Renal pelvis (tissue), 4 donors: ENCODE results near the gene PTPRN2. TPM values are rescaled to one million over a fixed set of nuclear protein-coding genes. Genes with fewer than 3 reads are reported as not detected.

ENCODE experiments used
- DNase-seq: peaks from one replicate; pipeline ENCODE4 v3.0.0-alpha.2; 2013
- polyA plus RNA-seq, 3 donors: library from polyadenylated mRNA; unstranded; fragments of 120-200 nt; gene quantifications; one replicate each; pipeline ENCODE4 v1.2.1, GENCODE V29; 2013; ENCODE audit not compliant: insufficient read length in 3 of 3

Gene PTPRN2
- polyA plus RNA-seq, 3 donors = 6.6 to 7.5 (median 7.4) TPM

DNA sequence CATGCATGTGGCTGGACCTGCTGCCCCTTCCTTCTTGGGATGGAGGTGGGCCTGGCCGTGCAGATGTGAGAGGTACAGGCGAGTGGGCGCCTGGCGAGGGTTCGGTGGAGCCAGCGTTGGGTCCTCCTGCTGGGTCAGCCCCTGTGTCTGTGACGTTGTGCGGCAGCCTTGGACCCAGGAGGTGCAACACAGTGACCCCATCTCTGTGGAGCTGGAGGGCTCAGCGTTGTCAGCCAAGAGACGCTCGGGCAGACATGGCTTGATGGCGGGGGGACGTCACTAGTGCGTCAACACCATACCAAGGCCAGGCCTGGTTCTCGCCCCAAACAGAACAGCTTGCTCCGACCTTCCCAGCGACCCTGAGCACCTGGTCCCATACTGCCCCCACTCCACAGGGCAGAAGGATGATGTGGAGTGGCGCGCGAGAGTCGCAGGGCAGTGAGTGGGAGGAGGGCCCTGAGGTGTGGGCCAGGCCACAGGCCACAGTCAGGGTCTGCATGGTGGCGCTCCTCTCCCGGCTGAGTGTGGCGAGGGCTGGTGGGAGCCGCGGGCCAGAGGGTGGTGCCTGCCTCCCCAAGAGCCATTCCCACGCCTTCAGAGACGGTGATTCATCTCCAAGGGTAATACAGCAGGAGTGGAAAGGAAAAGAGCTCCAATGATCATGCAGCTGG, 1066.4 kb downstream of the PTPRN2 start:
- no peak for DNase-seq

DNA sequence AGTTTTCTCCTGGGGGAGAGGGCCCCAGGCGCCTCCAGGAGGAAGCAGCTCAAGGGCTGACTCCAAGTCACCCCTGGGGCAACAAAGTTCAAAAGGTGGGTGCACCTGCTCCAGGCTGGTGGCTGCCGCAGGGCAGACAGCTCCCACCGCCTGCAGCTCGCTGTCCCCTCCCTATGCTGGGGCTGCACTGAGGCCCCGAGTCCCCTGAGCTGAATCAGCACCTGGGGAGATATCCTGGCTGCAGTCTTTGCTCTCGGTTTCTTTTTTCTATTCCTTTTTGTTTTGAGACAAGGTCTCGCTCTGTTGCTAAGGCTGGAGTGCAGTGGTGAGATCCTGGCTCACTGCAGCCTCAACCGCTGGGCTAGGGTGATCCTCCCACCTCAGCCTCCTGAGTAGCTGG, 1067.4 kb downstream of the PTPRN2 start:
- DNase-seq = no peak

DNA sequence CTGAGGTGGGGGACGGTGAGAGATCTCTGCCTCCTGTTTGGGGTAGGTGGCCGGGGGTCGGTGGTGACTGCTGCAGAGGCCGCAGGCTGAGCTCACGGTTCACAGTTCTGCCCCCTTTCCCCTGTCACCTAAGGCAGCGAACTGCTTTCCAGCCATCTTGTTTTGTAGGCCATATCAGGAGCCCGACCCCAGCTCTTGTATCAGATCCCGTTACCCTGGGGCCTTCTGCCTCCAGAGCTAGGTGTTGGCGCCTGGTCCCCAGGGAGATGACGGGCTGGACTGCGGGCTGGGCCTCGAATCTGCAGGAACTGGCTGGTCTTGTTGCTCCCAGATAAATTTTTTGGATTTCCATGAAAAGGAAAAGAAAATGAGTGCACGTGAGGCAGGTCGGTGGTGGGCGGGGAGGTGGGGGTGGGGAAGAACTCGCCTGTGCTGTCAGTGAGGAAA, 1067.8 kb downstream of the PTPRN2 start:
- no peak for DNase-seq

DNA sequence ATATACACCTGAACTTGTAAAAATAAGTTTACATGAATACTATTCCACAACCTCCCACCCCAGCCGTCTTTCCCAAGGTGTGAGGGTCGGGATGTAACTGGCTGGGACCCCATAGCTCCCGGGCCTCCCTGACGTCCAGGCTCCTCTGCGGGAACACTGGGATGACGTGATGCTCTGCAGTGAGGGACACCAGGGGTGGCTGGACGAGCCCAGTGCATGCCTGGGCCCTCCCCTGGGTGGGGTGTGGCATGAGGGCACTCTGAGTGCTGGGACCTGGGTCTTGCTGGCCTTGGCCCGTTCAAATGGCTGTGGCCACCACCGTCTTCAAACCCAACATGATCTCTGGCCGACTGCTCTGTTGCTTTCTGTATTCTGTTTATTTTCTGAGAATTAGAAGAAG, 1068.4 kb downstream of the PTPRN2 start:
- no peak for DNase-seq

DNA sequence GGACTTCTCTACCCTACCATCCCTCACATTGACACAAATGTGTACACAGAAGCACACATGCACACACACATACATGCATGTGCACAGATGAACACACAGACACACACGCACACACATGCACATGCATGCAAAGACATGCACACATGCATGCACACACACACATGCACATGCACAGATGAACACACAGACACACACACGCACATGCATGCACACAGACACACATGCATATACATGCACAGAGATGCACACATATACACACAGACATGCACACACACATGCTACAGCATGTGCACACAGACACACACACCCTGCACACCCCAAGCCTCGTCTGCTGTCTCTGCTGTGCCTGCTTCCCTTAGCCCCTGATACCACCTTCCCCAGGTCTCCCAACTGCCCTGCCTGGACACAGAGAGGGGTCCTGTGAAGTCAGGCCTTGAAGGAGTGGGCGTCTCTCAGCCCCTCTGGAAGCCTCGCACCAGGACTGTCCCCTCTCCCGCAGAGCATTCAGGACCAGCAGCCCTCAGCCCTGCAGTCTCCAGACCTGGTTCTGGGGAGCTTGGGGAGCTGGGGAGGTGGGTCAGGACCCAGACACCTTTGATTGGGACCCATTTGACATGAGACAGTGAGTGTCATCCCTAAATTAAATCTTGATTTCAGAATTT, 1069.0 kb downstream of the PTPRN2 start:
- DNase-seq = no peak

DNA sequence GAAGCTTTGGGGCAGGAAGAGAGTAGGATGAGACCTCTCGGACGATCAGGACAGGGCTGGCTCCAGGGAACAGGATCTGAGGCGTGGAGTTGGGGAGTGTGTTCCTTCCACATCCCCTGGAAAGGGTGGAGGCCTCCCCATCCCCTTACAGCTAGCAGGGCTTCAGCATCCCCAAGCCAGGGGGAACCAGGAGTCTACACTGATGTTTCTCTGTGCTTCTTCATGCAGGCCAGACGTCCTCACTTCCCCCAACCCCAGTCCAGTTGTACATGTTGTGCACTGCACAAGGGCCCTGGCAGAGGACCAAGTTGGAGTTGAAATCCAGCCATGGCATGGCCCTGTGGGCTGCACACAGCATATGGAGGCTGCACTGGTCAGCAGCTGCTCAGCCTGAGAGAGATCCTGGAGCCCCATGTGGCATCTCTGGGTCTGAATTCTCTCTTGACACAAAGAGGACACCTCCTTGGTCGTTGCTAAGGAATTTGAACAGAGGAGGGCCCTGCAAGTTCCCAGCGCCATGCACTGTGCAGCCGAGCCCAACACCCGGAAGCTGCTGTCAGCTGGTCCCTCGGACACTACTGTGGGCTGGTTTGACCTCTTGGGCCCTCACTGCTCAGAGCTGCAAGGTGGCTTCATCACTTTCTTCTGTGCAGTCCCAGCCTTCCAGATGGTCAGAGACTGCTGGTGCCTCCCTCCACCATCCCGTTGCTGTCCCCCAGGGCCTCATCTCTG, 1069.7 kb downstream of the PTPRN2 start:
- no peak for DNase-seq

DNA sequence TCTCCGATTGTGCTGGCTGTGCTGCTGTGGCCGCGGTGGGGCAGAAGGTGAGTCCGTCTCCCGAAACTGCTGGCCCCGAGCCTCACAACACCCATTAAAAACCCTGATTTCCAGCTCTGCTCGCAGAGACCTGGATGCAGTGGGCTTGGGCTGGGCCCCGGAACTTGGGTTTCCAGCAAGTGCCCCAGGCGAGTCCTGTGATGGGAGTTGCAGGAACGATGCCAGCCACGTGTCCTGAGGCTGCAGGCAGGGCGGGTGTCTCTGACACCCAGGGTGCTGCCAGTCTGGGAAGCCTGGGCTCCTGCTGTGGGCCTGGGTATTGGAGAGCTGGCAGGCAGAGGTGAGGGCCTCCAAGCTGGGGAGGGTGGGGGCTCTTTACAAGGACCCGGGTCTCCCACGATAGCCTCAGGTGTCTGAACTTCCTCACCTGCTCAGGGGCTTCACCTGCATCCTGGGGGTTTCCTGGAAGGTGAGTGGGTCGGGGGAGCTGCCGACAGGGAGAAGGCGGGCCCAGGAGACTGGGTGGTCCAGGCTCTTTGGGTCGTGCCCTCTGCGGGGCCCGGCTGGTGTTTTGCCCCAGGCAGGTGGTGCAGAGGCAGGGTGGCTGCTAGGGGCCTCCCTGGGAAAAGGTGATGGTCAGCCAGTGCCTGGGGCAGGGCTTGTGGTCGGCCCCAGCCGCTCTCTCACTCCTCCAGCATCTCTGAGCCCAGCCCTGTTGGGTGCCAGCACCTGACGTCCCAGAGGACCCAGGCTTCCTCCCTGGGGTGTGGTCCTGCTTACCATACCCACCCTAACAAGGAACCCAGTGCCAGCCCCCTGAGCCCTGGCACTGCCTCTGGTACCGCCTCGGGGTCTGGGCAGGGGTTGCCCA, 1070.5 kb downstream of the PTPRN2 start:
- no peak for DNase-seq

DNA sequence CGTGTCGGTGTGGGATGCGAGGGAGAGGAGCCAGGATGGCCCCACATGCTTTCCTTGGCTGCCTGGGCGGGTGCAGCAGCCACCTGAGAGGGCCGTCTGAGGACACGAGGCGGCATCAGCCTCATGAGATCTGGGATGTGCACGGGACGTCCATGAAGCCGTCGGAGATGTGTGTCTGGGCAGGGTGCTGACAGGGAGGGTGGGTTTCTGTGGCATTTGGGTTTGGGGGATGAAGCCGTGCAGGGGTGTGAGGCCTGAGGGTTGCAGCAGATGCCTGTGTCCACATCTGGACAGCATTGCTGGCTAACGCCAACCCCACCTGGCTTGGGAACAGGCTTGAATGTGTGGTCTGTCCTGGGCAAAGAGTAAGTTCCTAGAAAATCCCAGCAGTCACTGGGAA, 1071.3 kb downstream of the PTPRN2 start:
- no peak for DNase-seq

DNA sequence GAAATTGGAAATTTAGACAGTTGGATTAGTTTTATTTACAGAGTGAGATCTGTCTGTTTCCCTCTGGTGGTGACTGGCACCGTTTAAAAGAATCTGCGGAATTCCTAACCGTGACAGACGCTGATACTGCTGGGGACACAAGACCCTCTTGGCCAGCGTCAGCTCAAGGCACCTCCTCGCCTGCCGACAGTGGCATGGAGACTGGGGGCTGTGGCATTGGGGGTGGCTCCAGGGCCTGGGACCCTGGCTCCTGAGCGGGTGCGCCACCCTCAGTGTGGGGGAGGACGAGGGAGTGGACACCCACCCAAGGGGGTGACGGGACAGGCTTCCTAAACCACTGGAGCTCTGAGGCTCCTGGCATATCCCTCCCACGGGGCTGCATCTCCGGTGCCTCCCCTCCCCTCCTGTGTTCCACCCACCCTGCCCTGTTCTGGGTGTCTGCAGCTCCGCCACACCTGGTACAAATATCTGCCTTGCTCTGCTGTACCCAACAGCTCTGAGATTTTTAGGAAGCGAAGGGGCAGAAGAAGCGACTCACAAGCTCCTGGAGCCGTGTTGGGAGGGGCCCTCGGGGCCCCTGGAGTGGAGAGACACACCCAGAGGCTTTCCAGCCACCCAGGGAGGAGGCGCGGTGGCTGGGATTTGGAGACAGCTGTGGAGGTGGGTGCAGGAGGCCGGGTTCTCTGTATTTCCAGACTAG, 1072.1 kb downstream of the PTPRN2 start:
- no peak for DNase-seq

DNA sequence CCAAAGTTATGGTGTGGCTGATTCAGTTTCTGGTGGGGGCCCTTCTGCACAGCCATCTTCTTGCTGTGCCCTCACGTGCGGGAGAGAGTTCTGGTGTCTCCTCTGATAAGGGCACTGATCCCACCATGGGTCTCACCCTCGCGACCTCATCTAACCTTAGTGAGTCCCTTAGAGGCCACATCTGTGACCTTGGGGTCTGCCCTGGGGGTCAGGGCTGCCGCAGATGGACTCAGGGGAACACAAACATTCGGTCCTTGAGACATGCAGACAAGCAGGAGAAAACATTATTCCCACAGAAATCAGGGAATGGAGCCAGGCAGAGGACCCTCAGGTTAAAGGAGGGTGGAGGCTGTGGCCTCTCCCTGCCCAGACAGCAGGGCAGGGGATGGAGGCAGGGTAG, 1072.9 kb downstream of the PTPRN2 start:
- no peak for DNase-seq

DNA sequence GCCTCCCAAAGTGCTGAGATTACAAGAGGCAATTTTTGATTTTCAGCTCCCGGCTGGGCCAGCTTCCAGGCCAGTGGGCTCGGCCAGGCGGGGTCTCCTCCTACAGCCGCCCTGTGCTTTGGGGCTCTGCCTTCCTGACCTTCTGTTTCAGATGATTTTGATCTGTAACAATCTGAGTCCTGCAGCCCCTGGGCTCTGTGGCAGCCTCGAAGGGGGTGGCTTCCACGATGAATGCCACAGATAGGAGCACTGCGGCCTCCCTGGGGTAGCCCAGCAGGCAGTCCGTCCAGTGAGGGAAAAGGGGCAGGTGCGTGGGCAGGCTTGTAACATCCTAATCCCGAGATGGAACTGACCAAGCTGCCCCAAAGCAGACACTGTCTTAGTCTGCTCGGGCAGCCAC, 1073.3 kb downstream of the PTPRN2 start:
- no peak for DNase-seq

DNA sequence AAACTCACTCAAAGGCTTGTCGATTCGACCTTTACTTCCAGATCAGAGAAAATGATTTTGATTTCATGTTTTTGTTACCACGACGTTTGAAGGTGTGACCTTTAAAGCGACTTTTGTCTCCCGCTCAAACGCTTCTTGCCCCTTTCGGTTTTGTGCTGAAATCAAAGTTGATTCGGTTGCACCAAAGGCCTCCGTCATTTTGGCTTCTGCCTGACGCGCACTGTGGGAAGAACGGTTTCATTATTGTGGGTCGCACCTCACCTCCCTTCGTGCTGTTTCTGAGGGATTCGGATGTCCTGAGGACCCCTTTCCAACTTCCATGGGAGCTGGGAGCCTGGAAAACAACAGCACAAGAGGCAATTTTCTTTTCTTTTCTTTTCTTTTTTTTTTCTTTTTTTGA, 1073.9 kb downstream of the PTPRN2 start:
- no peak for DNase-seq

DNA sequence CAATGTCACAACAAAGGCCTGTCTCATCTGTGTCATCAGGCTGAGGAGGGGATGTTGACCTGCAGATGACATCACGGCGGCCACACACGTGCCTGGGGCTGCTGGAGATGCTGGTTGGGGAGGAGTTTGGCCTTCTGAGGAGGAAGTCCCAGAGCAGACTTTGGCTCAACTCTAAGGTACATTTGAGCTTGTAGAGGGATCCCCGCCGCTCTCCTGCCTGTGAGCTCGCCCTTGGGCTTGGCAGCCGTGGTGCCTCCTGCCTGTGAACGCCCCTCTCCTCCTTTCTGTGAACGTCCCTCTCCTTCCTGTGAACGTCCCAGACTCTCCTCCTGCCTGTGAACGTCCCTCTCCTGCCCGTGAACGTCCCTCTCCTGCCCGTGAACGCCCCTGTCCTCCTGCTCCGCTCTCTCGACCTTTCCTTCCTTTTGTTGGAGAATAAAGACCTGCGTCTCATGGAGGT, 1074.4 kb downstream of the PTPRN2 start:
- no peak for DNase-seq

DNA sequence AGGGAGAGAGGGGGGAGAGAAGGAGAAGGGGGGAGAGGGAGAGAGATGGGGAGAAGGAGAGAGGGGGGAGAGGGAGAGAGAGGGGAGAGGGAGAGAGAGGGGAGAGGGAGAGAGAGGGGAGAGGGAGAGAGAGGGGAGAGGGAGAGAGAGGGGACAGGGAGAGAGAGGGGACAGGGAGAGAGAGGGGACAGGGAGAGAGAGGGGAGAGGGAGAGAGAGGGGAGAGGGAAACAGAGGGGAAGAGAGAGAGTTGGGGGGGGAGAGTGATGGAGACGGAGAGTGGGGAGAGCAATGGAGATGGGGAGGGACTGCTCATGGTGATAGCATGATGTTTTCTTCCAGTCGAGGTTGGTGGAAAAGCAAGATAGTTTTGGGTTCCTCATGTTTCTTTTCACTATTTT, 1078.4 kb downstream of the PTPRN2 start:
- DNase-seq = no peak

DNA sequence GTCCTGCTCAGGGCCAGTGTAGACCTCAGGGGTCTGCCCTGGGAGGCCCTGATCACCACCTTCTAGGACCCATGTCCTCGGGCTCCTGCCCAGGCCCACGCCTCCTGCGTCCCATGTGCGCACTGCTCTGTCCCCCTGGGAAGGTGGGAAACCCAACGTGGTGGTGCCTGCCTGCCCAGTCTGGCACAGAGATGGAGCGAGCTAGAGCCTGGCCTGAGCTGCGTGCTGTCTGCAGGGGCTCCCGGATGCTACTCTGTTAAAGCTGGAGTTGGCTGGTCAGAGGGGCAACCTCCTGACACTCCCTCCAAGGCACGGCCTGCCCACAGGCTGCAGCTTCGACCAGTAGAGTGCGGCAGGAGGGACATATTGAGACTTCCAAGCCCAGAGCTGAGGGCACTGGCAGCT, 1079.1 kb downstream of the PTPRN2 start:
- DNase-seq = no peak

DNA sequence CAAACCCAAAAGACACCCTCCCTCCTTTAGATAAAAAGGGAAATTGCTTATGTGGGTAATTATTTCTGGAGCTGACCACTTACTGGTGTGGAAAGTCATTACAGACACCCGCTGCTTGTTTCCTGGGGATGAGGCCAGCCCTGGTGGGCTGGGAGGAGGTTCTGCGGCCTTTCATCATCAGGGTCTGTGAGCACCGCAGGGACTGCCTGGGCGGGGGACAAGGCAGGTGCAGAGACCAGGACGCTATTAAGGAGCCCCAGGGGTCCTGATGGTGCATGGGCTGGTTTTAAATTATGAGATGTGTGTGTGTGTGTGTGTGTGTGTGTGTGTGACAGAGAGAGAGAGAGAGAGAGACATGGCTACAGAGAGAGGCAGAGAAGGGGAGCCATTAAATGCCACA, 1079.6 kb downstream of the PTPRN2 start:
- no peak for DNase-seq

DNA sequence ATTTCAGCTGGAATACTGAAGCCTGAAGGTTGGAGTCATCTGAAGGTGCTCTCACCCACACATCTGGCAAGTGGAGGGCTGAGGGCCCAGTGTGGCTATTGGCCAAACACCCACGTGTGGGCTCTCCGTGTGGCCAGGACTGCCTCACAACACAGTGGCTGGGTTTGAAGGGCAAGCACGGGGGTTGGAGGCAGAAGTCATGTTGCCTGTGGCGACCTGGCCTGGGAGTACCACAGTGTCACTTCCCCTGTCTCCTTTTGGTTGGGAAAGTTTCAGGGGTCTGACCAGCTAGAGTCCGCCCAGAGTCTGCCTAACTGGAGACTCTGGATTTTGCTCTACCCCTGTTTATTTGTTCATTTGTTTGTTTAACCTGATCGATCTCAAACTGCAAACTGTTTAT, 1081.4 kb downstream of the PTPRN2 start:
- DNase-seq = no peak

DNA sequence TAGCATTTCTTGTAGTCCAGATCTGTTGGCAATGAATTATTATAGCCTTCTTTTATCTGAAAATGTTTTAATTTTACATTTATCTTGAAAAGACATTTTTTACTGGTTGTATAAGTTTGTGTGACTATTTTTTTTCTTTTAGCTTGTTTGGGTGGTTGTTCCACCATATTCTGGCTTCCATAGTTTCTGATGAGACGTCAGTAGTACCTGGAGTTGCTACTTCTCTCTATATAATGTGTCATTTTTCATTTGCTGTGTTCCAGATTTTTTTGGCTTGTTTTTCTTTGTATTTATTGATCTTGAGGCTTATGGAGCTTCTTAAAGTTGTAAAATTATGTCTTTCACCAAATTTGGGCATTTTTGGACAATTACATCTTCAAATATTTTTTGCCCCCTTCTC, 1082.0 kb downstream of the PTPRN2 start:
- DNase-seq = no peak

DNA sequence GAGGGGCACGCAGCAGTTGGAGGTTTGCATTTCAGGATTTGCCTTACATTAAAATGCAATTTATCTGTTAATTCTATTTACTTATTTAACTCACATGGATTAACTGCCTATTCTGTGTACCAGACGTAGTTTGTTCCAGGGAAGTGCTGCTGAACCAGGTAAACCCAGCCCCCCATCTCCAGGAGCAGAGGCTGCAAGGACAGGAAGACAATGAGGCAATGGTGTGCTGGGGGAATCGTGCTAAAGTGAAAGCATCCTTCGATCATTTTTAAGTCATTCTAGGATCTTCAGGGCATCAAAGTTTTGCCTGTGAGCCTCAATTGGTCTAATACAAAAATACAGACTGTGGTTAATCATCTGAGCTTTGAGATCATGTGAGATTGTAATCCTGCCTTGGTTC, 1084.4 kb downstream of the PTPRN2 start:
- no peak for DNase-seq

DNA sequence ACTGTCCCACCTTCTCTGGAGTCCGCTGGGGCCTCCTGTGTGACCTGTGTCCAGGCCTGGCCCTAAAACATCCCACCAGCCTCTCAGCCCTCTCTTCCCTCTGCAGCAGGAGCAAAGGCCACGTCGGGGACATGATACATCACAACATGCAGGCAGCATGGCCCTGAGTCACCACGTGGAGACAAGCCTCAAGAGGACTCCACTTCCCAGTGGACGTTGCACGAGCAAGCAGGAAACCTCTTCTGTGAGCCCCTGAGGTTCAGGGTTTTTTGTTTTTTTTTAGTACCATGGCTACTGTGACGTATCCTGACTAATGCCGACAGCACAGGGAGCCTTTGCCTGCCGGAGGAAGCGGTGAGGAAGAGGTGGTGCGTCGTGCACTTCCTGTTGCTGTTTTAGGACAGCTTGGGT, 1084.9 kb downstream of the PTPRN2 start:
- no peak for DNase-seq

DNA sequence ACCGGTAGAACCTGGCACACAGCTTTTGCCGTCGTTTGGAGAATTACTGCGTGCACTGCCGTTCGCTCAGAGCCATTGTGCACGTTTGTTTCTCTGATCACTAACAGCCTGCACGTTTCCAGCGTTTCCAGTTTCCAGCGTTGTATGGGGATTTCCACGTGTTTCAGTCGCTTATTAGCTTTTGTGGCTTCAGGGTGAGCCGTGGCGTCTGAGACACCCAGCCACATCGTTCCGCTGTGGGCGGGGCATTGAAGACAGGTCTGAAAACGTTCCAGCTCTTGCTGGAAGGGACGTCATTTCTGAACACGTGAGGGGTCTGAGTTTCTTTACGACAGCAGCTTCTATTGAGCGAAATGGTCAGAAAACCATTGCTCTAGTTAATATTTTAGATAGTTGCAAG, 1086.0 kb downstream of the PTPRN2 start:
- DNase-seq = no peak
